Measurements from ENCODE around the gene WASF3. TPM values are rescaled to one million over a fixed set of nuclear protein-coding genes. Genes with fewer than 3 reads are reported as not detected.

WASF3 gene
- total and polyA plus RNA-seq, 2 experiments from 2014 or later = 9.9 to 20.7 TPM

DNA sequence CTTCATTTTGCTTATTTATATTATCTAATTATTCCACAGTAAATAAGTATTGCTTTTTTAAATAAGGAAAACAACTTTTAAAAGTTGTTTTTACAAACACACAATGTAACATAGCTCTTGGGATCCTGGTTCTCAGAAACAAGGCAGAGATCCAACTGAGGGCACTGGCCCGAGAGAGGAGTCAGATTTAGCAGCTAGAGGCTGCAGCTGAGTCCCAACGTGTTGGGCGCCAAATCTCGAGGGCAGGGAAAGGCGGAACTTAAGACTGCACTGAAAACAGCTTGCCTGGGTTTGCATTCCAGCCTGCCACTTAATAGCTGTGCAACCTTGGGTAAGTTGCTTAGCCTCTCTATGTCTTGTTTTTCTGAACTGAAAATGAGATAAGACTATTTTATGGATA lies 16.4 kb upstream of the WASF3 start:
- H4K20me1 ChIP-seq (replicated peaks; ENCODE audit: insufficient read depth) = no peaks in the 10 kb centered on the region
- H3K36me3 ChIP-seq (ENCODE audit: insufficient read depth) = no peaks in the 10 kb centered on the region
- H3K9me2 ChIP-seq (ENCODE audit: insufficient read depth) = no peaks in the 10 kb centered on the region; the same call in 1 of the 2 replicates
- Mint-ChIP-seq H3K4me1 (no peaks in the 10 kb centered on the region), H3K4me3 (no peak overlapping the region), H3K27me3 (ENCODE audit: insufficient read depth, low read depth, poor library complexity) (peaks cover 1% of the 10 kb centered on the region), H3K9me3 (no peaks in the 10 kb centered on the region; the same call in 1 of the 3 replicates), H3K27ac (no peak overlapping the region), H3K36me3 (ENCODE audit: low read depth) (no peaks in the 10 kb centered on the region)
- TF ChIP-seq, protein P1, sequence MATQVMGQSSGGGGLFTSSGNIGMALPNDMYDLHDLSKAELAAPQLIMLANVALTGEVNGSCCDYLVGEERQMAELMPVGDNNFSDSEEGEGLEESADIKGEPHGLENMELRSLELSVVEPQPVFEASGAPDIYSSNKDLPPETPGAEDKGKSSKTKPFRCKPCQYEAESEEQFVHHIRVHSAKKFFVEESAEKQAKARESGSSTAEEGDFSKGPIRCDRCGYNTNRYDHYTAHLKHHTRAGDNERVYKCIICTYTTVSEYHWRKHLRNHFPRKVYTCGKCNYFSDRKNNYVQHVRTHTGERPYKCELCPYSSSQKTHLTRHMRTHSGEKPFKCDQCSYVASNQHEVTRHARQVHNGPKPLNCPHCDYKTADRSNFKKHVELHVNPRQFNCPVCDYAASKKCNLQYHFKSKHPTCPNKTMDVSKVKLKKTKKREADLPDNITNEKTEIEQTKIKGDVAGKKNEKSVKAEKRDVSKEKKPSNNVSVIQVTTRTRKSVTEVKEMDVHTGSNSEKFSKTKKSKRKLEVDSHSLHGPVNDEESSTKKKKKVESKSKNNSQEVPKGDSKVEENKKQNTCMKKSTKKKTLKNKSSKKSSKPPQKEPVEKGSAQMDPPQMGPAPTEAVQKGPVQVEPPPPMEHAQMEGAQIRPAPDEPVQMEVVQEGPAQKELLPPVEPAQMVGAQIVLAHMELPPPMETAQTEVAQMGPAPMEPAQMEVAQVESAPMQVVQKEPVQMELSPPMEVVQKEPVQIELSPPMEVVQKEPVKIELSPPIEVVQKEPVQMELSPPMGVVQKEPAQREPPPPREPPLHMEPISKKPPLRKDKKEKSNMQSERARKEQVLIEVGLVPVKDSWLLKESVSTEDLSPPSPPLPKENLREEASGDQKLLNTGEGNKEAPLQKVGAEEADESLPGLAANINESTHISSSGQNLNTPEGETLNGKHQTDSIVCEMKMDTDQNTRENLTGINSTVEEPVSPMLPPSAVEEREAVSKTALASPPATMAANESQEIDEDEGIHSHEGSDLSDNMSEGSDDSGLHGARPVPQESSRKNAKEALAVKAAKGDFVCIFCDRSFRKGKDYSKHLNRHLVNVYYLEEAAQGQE (IDR thresholded peaks at IDR 0.05; ENCODE audit: unreplicated experiment) = no peak
- no peak for TF ChIP-seq NANOG (IDR thresholded peaks at IDR 0.05; ENCODE audit: borderline replicate concordance)
- no peak for TF ChIP-seq EZH2phosphoT487 (IDR thresholded peaks at IDR 0.05; ENCODE audit: unreplicated experiment)
- TF ChIP-seq, protein P2, sequence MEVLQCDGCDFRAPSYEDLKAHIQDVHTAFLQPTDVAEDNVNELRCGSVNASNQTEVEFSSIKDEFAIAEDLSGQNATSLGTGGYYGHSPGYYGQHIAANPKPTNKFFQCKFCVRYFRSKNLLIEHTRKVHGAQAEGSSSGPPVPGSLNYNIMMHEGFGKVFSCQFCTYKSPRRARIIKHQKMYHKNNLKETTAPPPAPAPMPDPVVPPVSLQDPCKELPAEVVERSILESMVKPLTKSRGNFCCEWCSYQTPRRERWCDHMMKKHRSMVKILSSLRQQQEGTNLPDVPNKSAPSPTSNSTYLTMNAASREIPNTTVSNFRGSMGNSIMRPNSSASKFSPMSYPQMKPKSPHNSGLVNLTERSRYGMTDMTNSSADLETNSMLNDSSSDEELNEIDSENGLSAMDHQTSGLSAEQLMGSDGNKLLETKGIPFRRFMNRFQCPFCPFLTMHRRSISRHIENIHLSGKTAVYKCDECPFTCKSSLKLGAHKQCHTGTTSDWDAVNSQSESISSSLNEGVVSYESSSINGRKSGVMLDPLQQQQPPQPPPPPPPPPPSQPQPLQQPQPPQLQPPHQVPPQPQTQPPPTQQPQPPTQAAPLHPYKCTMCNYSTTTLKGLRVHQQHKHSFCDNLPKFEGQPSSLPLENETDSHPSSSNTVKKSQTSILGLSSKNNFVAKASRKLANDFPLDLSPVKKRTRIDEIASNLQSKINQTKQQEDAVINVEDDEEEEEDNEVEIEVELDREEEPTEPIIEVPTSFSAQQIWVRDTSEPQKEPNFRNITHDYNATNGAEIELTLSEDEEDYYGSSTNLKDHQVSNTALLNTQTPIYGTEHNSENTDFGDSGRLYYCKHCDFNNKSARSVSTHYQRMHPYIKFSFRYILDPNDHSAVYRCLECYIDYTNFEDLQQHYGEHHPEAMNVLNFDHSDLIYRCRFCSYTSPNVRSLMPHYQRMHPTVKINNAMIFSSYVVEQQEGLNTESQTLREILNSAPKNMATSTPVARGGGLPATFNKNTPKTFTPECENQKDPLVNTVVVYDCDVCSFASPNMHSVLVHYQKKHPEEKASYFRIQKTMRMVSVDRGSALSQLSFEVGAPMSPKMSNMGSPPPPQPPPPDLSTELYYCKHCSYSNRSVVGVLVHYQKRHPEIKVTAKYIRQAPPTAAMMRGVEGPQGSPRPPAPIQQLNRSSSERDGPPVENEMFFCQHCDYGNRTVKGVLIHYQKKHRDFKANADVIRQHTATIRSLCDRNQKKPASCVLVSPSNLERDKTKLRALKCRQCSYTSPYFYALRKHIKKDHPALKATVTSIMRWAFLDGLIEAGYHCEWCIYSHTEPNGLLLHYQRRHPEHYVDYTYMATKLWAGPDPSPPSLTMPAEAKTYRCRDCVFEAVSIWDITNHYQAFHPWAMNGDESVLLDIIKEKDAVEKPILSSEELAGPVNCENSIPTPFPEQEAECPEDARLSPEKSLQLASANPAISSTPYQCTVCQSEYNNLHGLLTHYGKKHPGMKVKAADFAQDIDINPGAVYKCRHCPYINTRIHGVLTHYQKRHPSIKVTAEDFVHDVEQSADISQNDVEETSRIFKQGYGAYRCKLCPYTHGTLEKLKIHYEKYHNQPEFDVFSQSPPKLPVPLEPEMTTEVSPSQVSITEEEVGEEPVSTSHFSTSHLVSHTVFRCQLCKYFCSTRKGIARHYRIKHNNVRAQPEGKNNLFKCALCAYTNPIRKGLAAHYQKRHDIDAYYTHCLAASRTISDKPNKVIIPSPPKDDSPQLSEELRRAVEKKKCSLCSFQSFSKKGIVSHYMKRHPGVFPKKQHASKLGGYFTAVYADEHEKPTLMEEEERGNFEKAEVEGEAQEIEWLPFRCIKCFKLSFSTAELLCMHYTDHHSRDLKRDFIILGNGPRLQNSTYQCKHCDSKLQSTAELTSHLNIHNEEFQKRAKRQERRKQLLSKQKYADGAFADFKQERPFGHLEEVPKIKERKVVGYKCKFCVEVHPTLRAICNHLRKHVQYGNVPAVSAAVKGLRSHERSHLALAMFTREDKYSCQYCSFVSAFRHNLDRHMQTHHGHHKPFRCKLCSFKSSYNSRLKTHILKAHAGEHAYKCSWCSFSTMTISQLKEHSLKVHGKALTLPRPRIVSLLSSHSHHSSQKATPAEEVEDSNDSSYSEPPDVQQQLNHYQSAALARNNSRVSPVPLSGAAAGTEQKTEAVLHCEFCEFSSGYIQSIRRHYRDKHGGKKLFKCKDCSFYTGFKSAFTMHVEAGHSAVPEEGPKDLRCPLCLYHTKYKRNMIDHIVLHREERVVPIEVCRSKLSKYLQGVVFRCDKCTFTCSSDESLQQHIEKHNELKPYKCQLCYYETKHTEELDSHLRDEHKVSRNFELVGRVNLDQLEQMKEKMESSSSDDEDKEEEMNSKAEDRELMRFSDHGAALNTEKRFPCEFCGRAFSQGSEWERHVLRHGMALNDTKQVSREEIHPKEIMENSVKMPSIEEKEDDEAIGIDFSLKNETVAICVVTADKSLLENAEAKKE (CRISPR knock-in tag; IDR thresholded peaks at IDR 0.05) = no peak
- TF ChIP-seq CREB1 (CRISPR knock-in tag; IDR thresholded peaks at IDR 0.05; ENCODE audit: low read depth) = no peak
- TF ChIP-seq ZNF331 (CRISPR knock-in tag; IDR thresholded peaks at IDR 0.05; ENCODE audit: low read depth) = no peak
- TF ChIP-seq JUNB (IDR thresholded peaks at IDR 0.05; ENCODE audit: unreplicated experiment) = no peak
- TF ChIP-seq EZH2 (IDR thresholded peaks at IDR 0.05; ENCODE audit: low read depth, unreplicated experiment) = no peak
- no peak for TF ChIP-seq POLR2AphosphoS5 (IDR thresholded peaks at IDR 0.05; ENCODE audit: low read depth)
- TF ChIP-seq, protein P3, sequence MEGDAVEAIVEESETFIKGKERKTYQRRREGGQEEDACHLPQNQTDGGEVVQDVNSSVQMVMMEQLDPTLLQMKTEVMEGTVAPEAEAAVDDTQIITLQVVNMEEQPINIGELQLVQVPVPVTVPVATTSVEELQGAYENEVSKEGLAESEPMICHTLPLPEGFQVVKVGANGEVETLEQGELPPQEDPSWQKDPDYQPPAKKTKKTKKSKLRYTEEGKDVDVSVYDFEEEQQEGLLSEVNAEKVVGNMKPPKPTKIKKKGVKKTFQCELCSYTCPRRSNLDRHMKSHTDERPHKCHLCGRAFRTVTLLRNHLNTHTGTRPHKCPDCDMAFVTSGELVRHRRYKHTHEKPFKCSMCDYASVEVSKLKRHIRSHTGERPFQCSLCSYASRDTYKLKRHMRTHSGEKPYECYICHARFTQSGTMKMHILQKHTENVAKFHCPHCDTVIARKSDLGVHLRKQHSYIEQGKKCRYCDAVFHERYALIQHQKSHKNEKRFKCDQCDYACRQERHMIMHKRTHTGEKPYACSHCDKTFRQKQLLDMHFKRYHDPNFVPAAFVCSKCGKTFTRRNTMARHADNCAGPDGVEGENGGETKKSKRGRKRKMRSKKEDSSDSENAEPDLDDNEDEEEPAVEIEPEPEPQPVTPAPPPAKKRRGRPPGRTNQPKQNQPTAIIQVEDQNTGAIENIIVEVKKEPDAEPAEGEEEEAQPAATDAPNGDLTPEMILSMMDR (conservative IDR thresholded peaks at IDR 0.05; ENCODE audit: low read depth in 2 of 2) = no peak
- no peak for TF ChIP-seq ZNF114 (CRISPR knock-in tag; IDR thresholded peaks at IDR 0.05)
- TF ChIP-seq, protein P4, sequence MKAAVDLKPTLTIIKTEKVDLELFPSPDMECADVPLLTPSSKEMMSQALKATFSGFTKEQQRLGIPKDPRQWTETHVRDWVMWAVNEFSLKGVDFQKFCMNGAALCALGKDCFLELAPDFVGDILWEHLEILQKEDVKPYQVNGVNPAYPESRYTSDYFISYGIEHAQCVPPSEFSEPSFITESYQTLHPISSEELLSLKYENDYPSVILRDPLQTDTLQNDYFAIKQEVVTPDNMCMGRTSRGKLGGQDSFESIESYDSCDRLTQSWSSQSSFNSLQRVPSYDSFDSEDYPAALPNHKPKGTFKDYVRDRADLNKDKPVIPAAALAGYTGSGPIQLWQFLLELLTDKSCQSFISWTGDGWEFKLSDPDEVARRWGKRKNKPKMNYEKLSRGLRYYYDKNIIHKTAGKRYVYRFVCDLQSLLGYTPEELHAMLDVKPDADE (IDR thresholded peaks at IDR 0.05) = no peak
- TF ChIP-seq STAT1 (IDR thresholded peaks at IDR 0.05; ENCODE audit: unreplicated experiment) = no peak
- DNase-seq (ENCODE audit: low spot score) = no peak
- no peak overlapping the region for H3K4me3 ChIP-seq
- H3K27ac ChIP-seq (ENCODE audit: low read depth) = no peak overlapping the region
- no peak for ATAC-seq
- no peaks in the 10 kb centered on the region for H3F3A ChIP-seq (replicated peaks; ENCODE audit: low read depth)
- no peak overlapping the region for H3K4me2 ChIP-seq
- no peak overlapping the region for H2AFZ ChIP-seq
- no peaks in the 10 kb centered on the region for H3K79me2 ChIP-seq (replicated peaks; ENCODE audit: insufficient read depth)
- H3K4me1 ChIP-seq (ENCODE audit: insufficient read depth) = no peaks in the 10 kb centered on the region
- H3K27me3 ChIP-seq (ENCODE audit: insufficient read depth) = no peaks in the 10 kb centered on the region

All from GM23338 (cell line).